K562 (cell line): ENCODE results near the gene HMCN1.

Source experiments
- CBFA2T3 ChIP-seq: fragments of 450-650 bp; IDR thresholded peaks from 2 replicates; pipeline ENCODE4 v1.6.1; 2017
- CREB1 ChIP-seq, 2 experiments: sonication (generic) in 1 of 2; formaldehyde crosslinking in 1 of 2; IDR thresholded peaks; 2 replicates each; pipeline versions ENCODE4 v1.6.1 to v1.8.0; 2012 to 2022; ENCODE audit warnings: inconsistent platforms in 1 of 2, mild to moderate bottlenecking in 1 of 2, missing genetic modification reagents in 1 of 2, moderate library complexity in 1 of 2
- CTCF ChIP-seq, 3 experiments: IDR thresholded peaks in 2 of 3; conservative IDR thresholded peaks in 1 of 3; 2 replicates each; pipeline ENCODE4 v1.5.1; 2011 to 2012; ENCODE audit warnings: low read length in 3 of 3, mild to moderate bottlenecking in 3 of 3, control low read depth in 2 of 3, improper control_type of control experiment in 1 of 3, inconsistent platforms in 1 of 3, low read depth in 1 of 3, mixed read lengths in 1 of 3, moderate library complexity in 1 of 3; ENCODE audit not compliant: insufficient read depth in 2 of 3
- DACH1 ChIP-seq: fragments of 450-650 bp; IDR thresholded peaks from 2 replicates; pipeline ENCODE4 v1.6.1; 2018; ENCODE audit not compliant: partially characterized antibody
- GABPA ChIP-seq: fragments of 200-800 bp; sonication (Bioruptor generic); conservative IDR thresholded peaks from 2 replicates; pipeline ENCODE4 v1.6.1; 2016; ENCODE audit warnings: low read depth, missing genetic modification characterization, missing compliant biosample characterization
- HDGF ChIP-seq: fragments of 450-650 bp; IDR thresholded peaks from 2 replicates; pipeline ENCODE4 v1.6.1; 2016
- POLR2A ChIP-seq: fragments of 450-650 bp; conservative IDR thresholded peaks from 2 replicates; pipeline ENCODE4 v1.6.1; 2016
- ZBTB43 ChIP-seq: sonication (generic); formaldehyde crosslinking; IDR thresholded peaks from 2 replicates; pipeline ENCODE4 v1.8.0; 2023; ENCODE audit warnings: mild to moderate bottlenecking, missing genetic modification reagents
- TF ChIP-seq, protein P1 (sequence below): fragments of 250-450 bp; sonication (Bioruptor Pico); IDR thresholded peaks from 2 replicates; pipeline ENCODE4 v1.8.0; 2022; ENCODE audit warnings: moderate library complexity, mild to moderate bottlenecking, inconsistent platforms
- TF ChIP-seq, protein P2 (sequence below), 2 experiments: fragments of 450-650 bp; IDR thresholded peaks; 2 replicates each; pipeline ENCODE4 v1.6.1; 2016; ENCODE audit warnings: mild to moderate bottlenecking in 2 of 2, borderline replicate concordance in 1 of 2, low read depth in 1 of 2, moderate library complexity in 1 of 2

DNA sequence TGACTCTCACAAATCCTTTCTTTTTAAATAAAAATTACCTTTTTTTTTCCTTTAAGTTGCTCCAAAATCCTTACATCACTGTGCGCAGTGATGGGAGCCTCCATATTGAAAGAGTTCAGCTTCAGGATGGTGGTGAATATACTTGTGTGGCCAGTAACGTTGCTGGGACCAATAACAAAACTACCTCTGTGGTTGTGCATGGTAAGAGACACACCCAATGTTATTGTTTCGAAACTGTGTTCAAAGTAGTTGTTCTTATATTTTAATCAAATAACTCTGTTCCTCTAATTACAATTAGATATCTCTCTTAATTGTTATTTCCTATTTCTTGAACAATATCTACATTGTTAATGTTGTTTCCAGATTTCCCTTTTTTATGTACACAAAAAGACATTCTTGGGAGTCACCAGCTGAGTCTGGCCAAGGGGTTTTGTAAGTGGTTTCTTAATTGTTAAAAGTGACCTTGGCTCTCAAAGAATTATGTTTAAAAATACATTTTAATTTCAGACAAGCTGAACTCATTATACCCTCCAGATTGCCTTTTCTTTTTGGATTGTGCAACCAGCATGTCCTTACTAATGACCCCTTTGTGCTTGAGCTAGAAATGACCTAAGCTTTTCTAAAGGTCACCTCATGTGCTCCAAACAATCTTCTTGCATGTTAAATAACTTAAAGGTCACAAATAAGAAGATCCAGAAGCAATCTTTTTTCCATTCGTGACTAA, 250.1 kb downstream of the HMCN1 start:
- TF ChIP-seq, protein P1, sequence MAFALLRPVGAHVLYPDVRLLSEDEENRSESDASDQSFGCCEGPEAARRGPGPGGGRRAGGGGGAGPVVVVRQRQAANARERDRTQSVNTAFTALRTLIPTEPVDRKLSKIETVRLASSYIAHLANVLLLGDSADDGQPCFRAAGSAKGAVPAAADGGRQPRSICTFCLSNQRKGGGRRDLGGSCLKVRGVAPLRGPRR (CRISPR knock-in tag) = no peak
- no peak for TF ChIP-seq HDGF
- TF ChIP-seq CBFA2T3 = no peak
- no peak for TF ChIP-seq ZBTB43 (CRISPR knock-in tag)
- TF ChIP-seq DACH1 = no peak
- TF ChIP-seq POLR2A = no peak
- TF ChIP-seq, protein P2, sequence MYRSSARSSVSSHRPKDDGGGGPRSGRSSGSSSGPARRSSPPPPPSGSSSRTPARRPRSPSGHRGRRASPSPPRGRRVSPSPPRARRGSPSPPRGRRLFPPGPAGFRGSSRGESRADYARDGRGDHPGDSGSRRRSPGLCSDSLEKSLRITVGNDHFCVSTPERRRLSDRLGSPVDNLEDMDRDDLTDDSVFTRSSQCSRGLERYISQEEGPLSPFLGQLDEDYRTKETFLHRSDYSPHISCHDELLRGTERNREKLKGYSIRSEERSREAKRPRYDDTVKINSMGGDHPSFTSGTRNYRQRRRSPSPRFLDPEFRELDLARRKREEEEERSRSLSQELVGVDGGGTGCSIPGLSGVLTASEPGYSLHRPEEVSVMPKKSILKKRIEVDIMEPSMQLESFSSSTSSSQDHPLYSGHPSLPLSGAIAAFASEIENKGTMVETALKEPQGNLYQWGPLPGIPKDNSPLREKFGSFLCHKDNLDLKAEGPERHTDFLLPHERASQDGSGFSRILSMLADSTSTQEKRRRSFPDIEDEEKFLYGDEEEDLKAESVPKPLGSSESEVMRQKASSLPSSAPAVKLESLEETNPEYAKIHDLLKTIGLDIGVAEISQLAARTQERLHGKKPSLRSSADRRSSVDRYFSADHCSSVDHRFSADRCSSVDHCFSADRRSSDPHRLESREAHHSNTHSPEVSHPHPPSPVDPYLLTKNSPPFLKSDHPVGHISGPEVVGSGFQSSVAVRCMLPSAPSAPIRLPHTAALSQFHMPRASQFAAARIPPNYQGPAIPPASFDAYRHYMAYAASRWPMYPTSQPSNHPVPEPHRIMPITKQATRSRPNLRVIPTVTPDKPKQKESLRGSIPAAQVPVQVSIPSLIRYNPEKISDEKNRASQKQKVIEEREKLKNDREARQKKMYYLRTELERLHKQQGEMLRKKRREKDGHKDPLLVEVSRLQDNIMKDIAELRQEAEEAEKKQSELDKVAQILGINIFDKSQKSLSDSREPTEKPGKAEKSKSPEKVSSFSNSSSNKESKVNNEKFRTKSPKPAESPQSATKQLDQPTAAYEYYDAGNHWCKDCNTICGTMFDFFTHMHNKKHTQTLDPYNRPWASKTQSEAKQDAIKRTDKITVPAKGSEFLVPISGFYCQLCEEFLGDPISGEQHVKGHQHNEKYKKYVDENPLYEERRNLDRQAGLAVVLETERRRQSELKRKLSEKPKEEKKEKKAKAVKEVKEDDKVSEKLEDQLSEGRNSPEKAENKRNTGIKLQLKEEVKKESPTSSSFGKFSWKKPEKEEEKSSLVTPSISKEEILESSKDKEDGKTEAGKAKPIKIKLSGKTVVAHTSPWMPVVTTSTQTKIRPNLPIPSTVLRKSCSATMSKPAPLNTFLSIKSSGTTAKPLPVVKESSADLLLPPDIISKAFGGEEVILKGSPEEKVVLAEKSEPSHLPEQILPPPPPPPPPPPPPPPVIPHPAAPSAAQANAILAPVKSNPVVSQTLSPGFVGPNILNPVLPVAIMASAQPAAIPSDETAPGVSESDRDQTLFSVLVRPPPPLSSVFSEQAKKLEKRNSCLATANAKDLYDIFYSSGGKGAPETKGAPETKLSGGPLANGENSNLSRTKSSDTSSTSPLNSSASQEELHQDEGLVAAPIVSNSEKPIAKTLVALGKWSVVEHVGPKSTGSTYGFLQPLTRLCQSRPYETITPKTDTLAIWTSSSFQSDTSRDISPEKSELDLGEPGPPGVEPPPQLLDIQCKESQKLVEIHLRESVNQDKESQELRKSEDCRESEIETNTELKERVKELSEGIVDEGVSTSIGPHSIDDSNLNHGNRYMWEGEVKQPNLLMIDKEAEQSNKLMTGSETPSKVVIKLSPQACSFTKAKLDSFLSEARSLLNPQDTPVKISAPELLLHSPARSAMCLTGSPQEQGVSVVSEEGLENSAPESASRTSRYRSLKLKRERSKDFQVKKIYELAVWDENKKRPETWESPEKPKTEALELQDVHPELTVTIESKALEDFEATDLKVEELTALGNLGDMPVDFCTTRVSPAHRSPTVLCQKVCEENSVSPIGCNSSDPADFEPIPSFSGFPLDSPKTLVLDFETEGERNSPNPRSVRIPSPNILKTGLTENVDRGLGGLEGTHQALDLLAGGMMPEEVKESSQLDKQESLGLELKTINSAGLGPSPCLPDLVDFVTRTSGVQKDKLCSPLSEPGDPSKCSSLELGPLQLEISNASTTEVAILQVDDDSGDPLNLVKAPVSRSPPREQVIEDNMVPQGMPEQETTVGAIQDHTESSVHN (IDR thresholded peaks at IDR 0.05; ENCODE audit: borderline replicate concordance in 1 of 2, low read depth in 1 of 2) = no peak
- TF ChIP-seq CTCF (IDR thresholded peaks at IDR 0.05 in 2 of 3, conservative IDR thresholded peaks at IDR 0.05 in 1 of 3; ENCODE audit: insufficient read depth in 2 of 3, low read depth in 1 of 3, low read length in 3 of 3) = no peak
- no peak for TF ChIP-seq GABPA (tag)
- TF ChIP-seq CREB1 (IDR thresholded peaks at IDR 0.05) = no peak
- no peak for TF ChIP-seq CREB1 (CRISPR knock-in tag; IDR thresholded peaks at IDR 0.05)
